ENCODE data around the gene SYT14. TPM values are rescaled to one million over a fixed set of nuclear protein-coding genes. Genes with fewer than 3 reads are reported as not detected.

SYT14 gene
- total RNA-seq, 2 donors from 2014 or later: not detected

DNA sequence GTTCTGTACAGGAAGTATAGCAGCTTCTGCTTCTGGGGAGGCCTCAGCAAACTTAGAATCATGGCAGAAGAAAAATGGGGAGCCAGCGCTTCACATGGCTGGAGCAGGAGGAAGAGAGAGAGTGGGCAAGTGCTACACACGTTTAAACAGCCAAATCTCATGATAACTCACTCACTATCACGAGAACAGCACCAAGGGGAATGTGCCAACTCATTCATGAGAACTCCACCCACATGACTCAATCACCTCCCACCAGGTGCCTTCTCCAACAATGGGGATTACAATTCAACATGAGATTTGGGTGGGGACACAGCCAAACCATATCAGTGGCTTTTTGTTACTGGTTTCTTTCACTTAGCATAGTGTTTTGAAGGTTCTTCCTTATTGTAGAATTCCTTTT is 138.6 kb downstream of the SYT14 start:
- H3K27me3 ChIP-seq (replicated peaks; ENCODE audit: insufficient read depth): no peaks in the 10 kb centered on the region
- H3K4me3 ChIP-seq: no peak overlapping the region
- TF ChIP-seq, protein P1, sequence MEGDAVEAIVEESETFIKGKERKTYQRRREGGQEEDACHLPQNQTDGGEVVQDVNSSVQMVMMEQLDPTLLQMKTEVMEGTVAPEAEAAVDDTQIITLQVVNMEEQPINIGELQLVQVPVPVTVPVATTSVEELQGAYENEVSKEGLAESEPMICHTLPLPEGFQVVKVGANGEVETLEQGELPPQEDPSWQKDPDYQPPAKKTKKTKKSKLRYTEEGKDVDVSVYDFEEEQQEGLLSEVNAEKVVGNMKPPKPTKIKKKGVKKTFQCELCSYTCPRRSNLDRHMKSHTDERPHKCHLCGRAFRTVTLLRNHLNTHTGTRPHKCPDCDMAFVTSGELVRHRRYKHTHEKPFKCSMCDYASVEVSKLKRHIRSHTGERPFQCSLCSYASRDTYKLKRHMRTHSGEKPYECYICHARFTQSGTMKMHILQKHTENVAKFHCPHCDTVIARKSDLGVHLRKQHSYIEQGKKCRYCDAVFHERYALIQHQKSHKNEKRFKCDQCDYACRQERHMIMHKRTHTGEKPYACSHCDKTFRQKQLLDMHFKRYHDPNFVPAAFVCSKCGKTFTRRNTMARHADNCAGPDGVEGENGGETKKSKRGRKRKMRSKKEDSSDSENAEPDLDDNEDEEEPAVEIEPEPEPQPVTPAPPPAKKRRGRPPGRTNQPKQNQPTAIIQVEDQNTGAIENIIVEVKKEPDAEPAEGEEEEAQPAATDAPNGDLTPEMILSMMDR (IDR thresholded peaks at IDR 0.05): no peak
- no peaks in the 10 kb centered on the region for H3K36me3 ChIP-seq
- H3K4me1 ChIP-seq (ENCODE audit: control insufficient read depth in 1 of 2, low read depth in 2 of 2): no peaks in the 10 kb centered on the region
- H3K9me3 ChIP-seq: no peaks in the 10 kb centered on the region
- no peak for DNase-seq (ENCODE audit: low spot score)
- no peak for ATAC-seq (ENCODE audit: insufficient number of reproducible peaks, low FRiP score, low read depth)
- H3K27ac ChIP-seq: no peak overlapping the region

DNA sequence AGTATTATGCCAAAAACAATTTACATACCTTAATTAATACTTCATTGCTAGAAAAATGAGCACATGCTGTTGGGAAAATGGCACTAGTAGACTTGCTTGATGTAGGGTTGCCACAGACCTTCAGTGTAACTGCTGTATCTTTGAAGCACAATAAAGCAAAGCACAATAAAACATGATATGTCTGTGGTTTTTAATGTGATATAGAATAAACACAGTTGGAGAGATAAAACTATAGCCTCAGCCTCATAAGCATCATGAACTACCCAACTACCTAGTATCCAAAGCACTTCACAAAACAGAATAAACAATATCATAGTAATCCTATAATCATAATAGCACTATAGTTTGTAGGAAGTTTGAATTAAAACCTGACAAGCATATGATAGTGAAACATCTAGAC is 143.5 kb downstream of the SYT14 start:
- ATAC-seq (ENCODE audit: insufficient number of reproducible peaks, low FRiP score, low read depth) (no peak), DNase-seq (ENCODE audit: low spot score) (no peak)
- H3K9me3 ChIP-seq: no peaks in the 10 kb centered on the region
- H3K27me3 ChIP-seq (replicated peaks; ENCODE audit: insufficient read depth): no peaks in the 10 kb centered on the region
- no peaks in the 10 kb centered on the region for H3K4me1 ChIP-seq (ENCODE audit: control insufficient read depth in 1 of 2, low read depth in 2 of 2)
- no peak overlapping the region for H3K27ac ChIP-seq
- TF ChIP-seq, protein P1 (IDR thresholded peaks at IDR 0.05): no peak
- H3K36me3 ChIP-seq: no peaks in the 10 kb centered on the region
- no peak overlapping the region for H3K4me3 ChIP-seq

DNA sequence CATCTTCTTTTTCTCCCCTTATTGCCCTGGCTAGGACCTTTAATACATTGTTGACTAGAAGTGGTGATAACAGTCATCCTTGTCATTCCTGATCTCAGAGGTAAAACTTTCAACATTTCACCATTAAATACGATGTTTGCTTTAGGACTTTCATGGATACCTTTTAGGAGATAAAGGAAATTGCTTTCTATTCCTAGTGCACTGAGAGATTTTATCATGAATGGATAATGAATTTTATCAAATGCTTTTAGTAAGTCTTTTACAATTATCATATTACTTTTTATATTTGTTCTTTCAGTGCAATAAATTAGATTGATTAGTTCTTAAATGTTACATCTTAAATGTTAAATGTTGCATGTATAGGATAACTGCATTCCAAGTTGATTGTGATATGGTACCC is 147.3 kb downstream of the SYT14 start:
- Histone ChIP-seq H3K9me3 (no peaks in the 10 kb centered on the region), H3K27ac (no peak overlapping the region), H3K4me1 (ENCODE audit: control insufficient read depth in 1 of 2, low read depth in 2 of 2) (no peaks in the 10 kb centered on the region), H3K36me3 (no peaks in the 10 kb centered on the region), H3K4me3 (no peak overlapping the region), H3K27me3 (replicated peaks; ENCODE audit: insufficient read depth) (no peaks in the 10 kb centered on the region)
- ATAC-seq (ENCODE audit: insufficient number of reproducible peaks, low FRiP score, low read depth): no peak
- DNase-seq (ENCODE audit: low spot score): no peak
- TF ChIP-seq, protein P1 (IDR thresholded peaks at IDR 0.05): no peak

DNA sequence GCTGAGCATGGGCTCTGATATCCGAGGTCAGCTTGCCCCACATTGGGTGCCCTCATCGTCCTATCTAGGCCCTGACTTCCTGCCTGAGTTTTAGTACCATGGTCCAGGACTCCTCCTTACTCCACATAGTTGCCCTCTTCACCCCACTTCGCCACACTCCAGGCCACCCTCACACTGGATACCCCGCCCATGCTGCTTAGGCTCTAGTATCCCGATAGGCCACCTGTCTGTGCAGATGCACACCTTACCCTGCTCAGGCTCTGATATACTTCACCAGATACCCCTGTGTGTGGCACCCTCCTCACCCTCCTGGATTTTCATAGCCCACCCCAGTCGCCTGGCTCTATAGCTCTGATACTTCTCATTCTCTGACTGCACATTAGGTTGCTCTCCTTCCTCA is 149.0 kb downstream of the SYT14 start:
- Histone ChIP-seq H3K27ac (no peak overlapping the region), H3K4me1 (ENCODE audit: control insufficient read depth in 1 of 2, low read depth in 2 of 2) (no peaks in the 10 kb centered on the region), H3K9me3 (no peaks in the 10 kb centered on the region), H3K4me3 (no peak overlapping the region), H3K36me3 (no peaks in the 10 kb centered on the region), H3K27me3 (replicated peaks; ENCODE audit: insufficient read depth) (no peaks in the 10 kb centered on the region)
- DNase-seq (ENCODE audit: low spot score) (no peak), ATAC-seq (ENCODE audit: insufficient number of reproducible peaks, low FRiP score, low read depth) (no peak)
- TF ChIP-seq, protein P1 (IDR thresholded peaks at IDR 0.05): no peak

DNA sequence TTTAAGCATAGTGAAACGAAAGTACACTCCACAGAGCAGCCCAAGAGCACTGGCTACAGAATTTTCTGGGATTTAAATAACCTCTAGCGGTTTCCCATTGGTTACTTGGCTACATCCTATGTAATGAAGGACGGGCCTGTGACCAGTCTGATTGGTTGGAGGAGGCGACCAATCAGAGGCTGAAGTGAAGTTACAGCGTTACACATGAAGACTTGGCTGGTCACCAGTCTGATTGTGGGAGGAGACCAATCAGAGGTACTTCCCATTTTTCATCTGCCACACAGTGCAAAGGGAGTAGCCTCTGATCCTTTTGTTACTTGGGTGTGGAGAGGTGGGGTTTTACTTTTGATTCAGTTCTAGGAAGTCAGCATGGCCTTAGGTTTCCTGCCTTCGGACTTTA is 151.8 kb downstream of the SYT14 start:
- Histone ChIP-seq H3K4me1 (ENCODE audit: control insufficient read depth in 1 of 2, low read depth in 2 of 2) (no peaks in the 10 kb centered on the region), H3K27me3 (replicated peaks; ENCODE audit: insufficient read depth) (no peaks in the 10 kb centered on the region), H3K36me3 (no peaks in the 10 kb centered on the region), H3K27ac (no peak overlapping the region), H3K9me3 (no peaks in the 10 kb centered on the region), H3K4me3 (no peak overlapping the region)
- ATAC-seq (ENCODE audit: insufficient number of reproducible peaks, low FRiP score, low read depth) (no peak), DNase-seq (ENCODE audit: low spot score) (no peak)
- TF ChIP-seq, protein P1 (IDR thresholded peaks at IDR 0.05): no peak
